HG03108 (cell line): ENCODE data around the gene IFNL4.
"Not testable (repeated sequence)": the region's sequence is repeated elsewhere in the genome, so short reads cannot be mapped to it uniquely, and the experiment has no call there.

Source experiments
- ATAC-seq: cut with Tn5 transposase; IDR thresholded peaks from one replicate; pipeline ENCODE4 v1.9.1; 2021; ENCODE audit warnings: moderate library complexity; ENCODE audit not compliant: unreplicated experiment

Gene IFNL4

DNA sequence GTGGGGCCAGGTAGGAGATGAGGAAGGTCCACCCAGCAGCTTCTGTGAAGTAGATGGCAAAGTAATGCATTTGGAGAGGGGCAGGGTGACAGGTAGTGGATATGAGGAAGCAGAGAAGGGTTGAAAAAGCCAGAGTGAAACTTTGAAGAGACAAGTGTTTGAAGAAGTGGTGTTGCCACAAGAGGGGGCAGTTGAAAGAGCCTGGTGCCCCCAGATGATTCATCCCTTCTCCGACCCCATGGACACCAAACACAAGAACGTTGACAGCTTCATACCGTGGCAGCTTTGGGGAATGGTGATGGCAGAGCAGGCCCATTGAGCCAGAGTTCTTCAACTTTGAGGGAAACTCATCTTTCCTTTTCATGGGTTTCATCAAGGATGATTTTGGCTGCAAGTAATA lies 23.7 kb downstream of the IFNL4 start:
- ATAC-seq, result no peak

- ATAC-seq, result no peak
These were observed 24.9 kb downstream of the IFNL4 start for GRCh38 chr19:39223703-39224279.

DNA sequence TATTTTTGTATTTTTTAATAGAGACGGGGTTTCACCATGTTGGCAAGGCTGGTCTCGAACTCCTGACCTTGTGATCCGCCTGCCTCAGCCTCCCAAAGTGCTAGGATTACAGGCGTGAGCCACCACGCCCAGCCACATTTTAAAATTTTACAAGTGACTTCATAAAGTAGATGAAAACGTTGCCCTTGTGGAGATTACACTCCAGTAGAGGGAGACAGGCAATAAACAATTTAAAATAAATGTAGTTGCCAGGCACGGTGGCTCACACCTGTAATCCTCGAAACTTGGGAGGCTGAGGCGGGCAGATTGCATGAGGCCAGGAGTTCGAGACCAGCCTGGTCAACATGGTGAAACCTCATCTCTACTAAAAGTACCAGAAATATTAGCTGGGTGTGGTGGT lies 29.5 kb downstream of the IFNL4 start:
- not testable (repeated sequence) for ATAC-seq

GRCh38 chr19:39218230-39219007 lies 30.2 kb downstream of the IFNL4 start:
- ATAC-seq, result no peak

GRCh38 chr19:39217094-39217493 lies 31.6 kb downstream of the IFNL4 start:
- ATAC-seq, result no peak

GRCh38 chr19:39215323-39215722 lies 33.3 kb downstream of the IFNL4 start:
- ATAC-seq, result not testable (repeated sequence)

DNA sequence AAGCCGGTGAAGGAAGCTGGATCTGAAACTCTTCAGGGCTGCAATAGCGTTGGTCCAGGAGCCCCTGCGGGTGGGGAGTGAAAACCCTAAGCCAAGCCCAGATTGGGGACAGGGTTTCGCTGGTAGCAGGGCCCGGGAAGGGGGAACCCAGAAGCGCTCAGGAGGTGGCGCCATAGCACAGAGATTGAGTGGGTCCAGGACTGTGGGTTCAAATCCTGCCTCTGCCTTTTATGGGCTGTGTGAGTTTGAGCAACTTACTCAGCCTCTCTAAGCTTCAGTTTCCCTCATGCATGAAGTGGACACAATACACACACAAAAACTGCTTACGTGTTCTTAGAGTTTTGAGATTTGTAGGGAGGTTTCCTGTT lies 36.3 kb downstream of the IFNL4 start:
- ATAC-seq, result no peak

GRCh38 chr19:39211731-39212374 lies 36.8 kb downstream of the IFNL4 start:
- ATAC-seq, result no peak

GRCh38 chr19:39209196-39209595 lies 39.5 kb downstream of the IFNL4 start:
- ATAC-seq, result no peak

DNA sequence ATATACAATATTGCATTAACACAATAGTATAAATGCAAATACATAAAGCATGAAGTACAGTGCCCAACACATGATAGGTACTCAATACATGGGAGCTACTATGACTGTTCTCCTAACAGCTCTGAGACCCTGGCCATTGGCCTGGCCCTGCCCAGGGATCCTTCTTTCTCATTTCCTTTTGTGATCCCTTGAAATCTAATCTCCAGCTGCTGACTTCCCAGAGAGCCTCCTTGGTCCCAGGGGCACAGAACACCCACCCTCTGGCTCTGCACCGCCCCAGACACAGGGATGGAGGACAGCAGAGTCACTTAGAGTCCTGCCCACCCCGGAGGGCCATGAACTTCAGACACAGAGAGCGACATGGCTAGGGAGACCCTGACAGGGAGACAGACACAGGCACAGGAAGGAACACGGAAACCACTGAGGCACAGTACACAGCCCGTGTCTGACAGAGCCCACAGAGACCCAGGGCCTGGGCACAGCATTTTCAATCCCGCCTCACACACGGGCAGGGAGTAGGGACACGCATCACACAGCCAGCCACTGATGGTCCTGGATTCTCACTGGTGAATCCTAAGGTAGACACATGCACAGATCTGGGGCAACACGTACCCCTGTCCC lies 40.4 kb downstream of the IFNL4 start:
- no peak for ATAC-seq

GRCh38 chr19:39207293-39207836 lies 41.3 kb downstream of the IFNL4 start:
- ATAC-seq, result no peak

DNA sequence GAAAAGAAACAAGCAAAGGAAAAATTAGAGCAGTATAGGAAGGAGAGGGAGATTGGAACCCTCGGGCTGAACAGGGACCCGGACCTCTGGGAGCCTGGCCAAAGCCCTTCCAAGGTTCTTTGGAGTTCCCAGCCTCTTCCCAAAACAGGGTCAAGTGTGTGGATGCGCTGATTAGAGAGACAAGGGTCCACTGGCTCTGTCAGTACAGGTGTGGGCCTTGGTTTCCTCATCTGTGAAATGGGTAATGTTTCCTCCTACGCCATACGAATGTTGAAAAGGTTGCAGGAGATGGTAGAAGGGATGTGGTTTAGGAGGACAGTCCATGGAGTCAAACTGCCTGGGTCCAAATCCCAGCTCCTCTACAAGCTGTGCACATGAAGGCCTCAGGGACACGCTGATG lies 42.5 kb downstream of the IFNL4 start:
- no peak for ATAC-seq

DNA sequence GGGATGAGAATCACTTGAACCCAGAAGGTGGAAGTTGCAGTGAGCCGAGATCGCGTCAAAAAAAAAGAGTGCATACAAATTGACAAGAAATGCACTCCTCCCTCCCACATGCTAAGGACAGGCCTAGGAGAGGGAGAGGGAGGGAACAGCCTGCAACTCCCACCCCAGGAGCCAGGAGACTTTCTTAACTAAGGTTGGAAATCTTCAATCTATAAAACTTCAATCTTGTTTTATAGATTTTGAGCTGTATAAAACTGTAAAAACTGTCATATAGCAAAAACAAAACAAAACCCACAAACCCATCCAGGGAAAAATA lies 43.2 kb downstream of the IFNL4 start:
- ATAC-seq, result no peak

- no peak for ATAC-seq
These were observed 45.0 kb downstream of the IFNL4 start, which contains the start of gene SYCN for GRCh38 chr19:39203372-39204341. TSS of gene SYCN (minus strand) at chr19:39204263. CDS start at chr19:39204254, 9 bp downstream.

GRCh38 chr19:39202998-39203355 lies 45.7 kb downstream of the IFNL4 start:
- no peak for ATAC-seq

- ATAC-seq, result no peak
These were observed 47.9 kb downstream of the IFNL4 start for GRCh38 chr19:39200803-39201115.

- ATAC-seq, result no peak
These were observed 48.4 kb downstream of the IFNL4 start for GRCh38 chr19:39200066-39200802.

DNA sequence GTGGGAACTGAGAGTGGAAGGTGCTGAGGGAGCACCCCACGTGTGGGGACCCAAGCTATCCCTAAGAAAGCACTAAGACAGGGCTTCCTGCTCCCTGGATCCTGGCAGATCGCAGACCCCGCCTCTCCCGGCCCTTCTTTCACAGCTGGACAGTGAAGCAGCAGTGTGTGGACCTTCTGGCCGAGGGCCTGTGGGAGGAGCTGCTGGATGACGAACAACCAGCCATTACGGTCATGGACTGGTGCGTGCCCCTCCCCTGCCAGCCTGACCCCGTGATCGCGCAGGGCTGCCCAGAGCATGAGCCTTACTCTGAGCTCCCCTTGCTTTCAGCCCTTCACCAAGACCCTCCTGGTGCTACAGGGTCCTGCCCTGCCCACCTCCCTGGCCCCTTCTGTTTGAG lies 49.6 kb downstream of the IFNL4 start:
- no peak for ATAC-seq

GRCh38 chr19:39197808-39198207 lies 50.8 kb downstream of the IFNL4 start:
- no peak for ATAC-seq
